HepG2 (cell line): ENCODE data around the gene RAB3D. TPM values are rescaled to one million over a fixed set of nuclear protein-coding genes. Genes with fewer than 3 reads are reported as not detected.

Source experiments
- BORCS8-MEF2B ChIP-seq: sonication (generic); formaldehyde crosslinking; IDR thresholded peaks from 2 replicates; pipeline ENCODE4 v1.8.0; 2022; ENCODE audit warnings: mild to moderate bottlenecking, missing genetic modification reagents
- CEBPG ChIP-seq: IDR thresholded peaks from 2 replicates; pipeline ENCODE4 v1.6.1; 2016
- DRAP1 ChIP-seq: IDR thresholded peaks from 2 replicates; pipeline ENCODE4 v1.6.1; 2016; ENCODE audit warnings: missing genetic modification reagents, missing compliant biosample characterization
- ELF1 ChIP-seq: sonication (generic); formaldehyde crosslinking; IDR thresholded peaks from 2 replicates; pipeline ENCODE4 v1.4.0; 2020; ENCODE audit warnings: missing genetic modification reagents
- HDAC1 ChIP-seq: sonication (generic); formaldehyde crosslinking; IDR thresholded peaks from 2 replicates; pipeline ENCODE4 v1.5.1; 2020; ENCODE audit warnings: mild to moderate bottlenecking, missing genetic modification reagents
- HIC2 ChIP-seq: sonication (generic); formaldehyde crosslinking; IDR thresholded peaks from 2 replicates; pipeline ENCODE4 v1.9.0; 2022; ENCODE audit warnings: low read depth, missing genetic modification reagents
- KDM5A ChIP-seq: fragments of 200-600 bp; sonication (generic); IDR thresholded peaks from 2 replicates; pipeline ENCODE4 v1.7.0; 2018; ENCODE audit warnings: antibody characterized with exemption, mild to moderate bottlenecking, low read length, borderline replicate concordance
- NFE2L2 ChIP-seq: fragments of 150-350 bp; IDR thresholded peaks from 2 replicates; pipeline ENCODE4 v1.6.1; 2014; ENCODE audit warnings: low read length
- NFKB2 ChIP-seq: sonication (generic); formaldehyde crosslinking; IDR thresholded peaks from 2 replicates; pipeline ENCODE4 v1.4.0; 2020; ENCODE audit warnings: missing genetic modification reagents, borderline replicate concordance
- NFYB ChIP-seq: sonication (generic); formaldehyde crosslinking; IDR thresholded peaks from 2 replicates; pipeline ENCODE4 v1.4.0; 2020; ENCODE audit warnings: missing genetic modification reagents
- POGZ ChIP-seq: sonication (generic); formaldehyde crosslinking; IDR thresholded peaks from 2 replicates; pipeline ENCODE4 v1.4.0; 2020; ENCODE audit warnings: mild to moderate bottlenecking, missing genetic modification reagents
- SALL1 ChIP-seq: sonication (generic); formaldehyde crosslinking; IDR thresholded peaks from 2 replicates; pipeline ENCODE4 v1.8.0; 2022; ENCODE audit warnings: mild to moderate bottlenecking, missing genetic modification reagents
- SPEN ChIP-seq: sonication (generic); formaldehyde crosslinking; IDR thresholded peaks from 2 replicates; pipeline ENCODE4 v1.5.1; 2020; ENCODE audit warnings: low read depth, mild to moderate bottlenecking, missing genetic modification reagents
- TFAP4 ChIP-seq: sonication (generic); IDR thresholded peaks from 2 replicates; pipeline ENCODE4 v1.6.1; 2016; ENCODE audit warnings: low read depth, borderline replicate concordance
- TIGD3 ChIP-seq: sonication (generic); formaldehyde crosslinking; IDR thresholded peaks from 2 replicates; pipeline ENCODE4 v1.5.1; 2020; ENCODE audit warnings: mild to moderate bottlenecking, missing genetic modification reagents, borderline replicate concordance
- ZBTB25 ChIP-seq: IDR thresholded peaks from 2 replicates; pipeline ENCODE4 v1.6.1; 2018; ENCODE audit warnings: missing genetic modification reagents
- ZC3H13 ChIP-seq: sonication (generic); formaldehyde crosslinking; IDR thresholded peaks from 2 replicates; pipeline ENCODE4 v1.8.1; 2023; ENCODE audit warnings: mild to moderate bottlenecking, missing genetic modification reagents, moderate library complexity
- ZFX ChIP-seq: sonication (generic); formaldehyde crosslinking; IDR thresholded peaks from 2 replicates; pipeline ENCODE4 v1.4.0; 2020; ENCODE audit warnings: mild to moderate bottlenecking, low read depth, missing genetic modification reagents, moderate library complexity
- ZNF574 ChIP-seq: sonication (generic); formaldehyde crosslinking; IDR thresholded peaks from 2 replicates; pipeline ENCODE4 v1.4.0; 2020; ENCODE audit warnings: missing genetic modification reagents
- ZNF761 ChIP-seq: sonication (generic); formaldehyde crosslinking; conservative IDR thresholded peaks from 2 replicates; pipeline ENCODE4 v1.4.0; 2020; ENCODE audit warnings: mild to moderate bottlenecking, missing genetic modification reagents
- ZSCAN25 ChIP-seq: sonication (generic); formaldehyde crosslinking; IDR thresholded peaks from 2 replicates; pipeline ENCODE4 v1.8.0; 2022; ENCODE audit warnings: mild to moderate bottlenecking, missing genetic modification reagents
- polyA plus RNA-seq, 8 experiments: library from polyadenylated mRNA; depleted of rRNA in 3 of 8; stranded (reverse) in 7 of 8; unstranded in 1 of 8; fragments of >200 nt; fragmentation: Illumina TruSeq in 4 of 8; extraction: Trizol in 4 of 8; gene quantifications; 2 replicates each; pipeline versions ENCODE4 v1.2.1 to v1.2.3, GENCODE V29; 2011 to 2016; ENCODE audit warnings: low read depth in 4 of 8, missing spikeins in 1 of 8, mixed read lengths in 1 of 8; ENCODE audit not compliant: insufficient read depth in 1 of 8
- total RNA-seq, 5 experiments: library from RNA; depleted of rRNA; stranded (reverse); fragments of >200 nt; fragmentation: Illumina TruSeq; extraction: Trizol; gene quantifications; 2 replicates each; pipeline ENCODE4 v1.2.3, GENCODE V29; 2016; ENCODE audit warnings: low read depth in 1 of 5

The RAB3D gene
- total and polyA plus RNA-seq, 2 of the 13 experiments (the other 11 are each of a cell fraction or from before 2014, with no cell fraction given), result 2.0 to 16.1 TPM

- TF ChIP-seq SPEN (peak; percentile 33; the same call in 1 of the 2 replicates), ZBTB25 (CRISPR knock-in tag) (no peak), ELF1 (CRISPR knock-in tag) (peak; percentile 77), ZFX (CRISPR knock-in tag) (peak; percentile 49; the same call in 1 of the 2 replicates), NFE2L2 (no peak), BORCS8-MEF2B (CRISPR knock-in tag) (peak; percentile 77; the same call in 1 of the 2 replicates), DRAP1 (CRISPR knock-in tag) (peak; percentile 78; the same call in 1 of the 2 replicates), TFAP4 (peak; percentile 90), ZNF761 (CRISPR knock-in tag) (0 out of 2 replicates have a peak, but pooled peaks have one; percentile 15), TIGD3 (CRISPR knock-in tag) (no peak), ZC3H13 (no peak), KDM5A (peak; percentile 38; the same call in 1 of the 2 replicates), HIC2 (CRISPR knock-in tag) (no peak), NFYB (CRISPR knock-in tag) (peak; percentile 92), SALL1 (CRISPR knock-in tag) (peak; percentile 56; the same call in 1 of the 2 replicates), POGZ (CRISPR knock-in tag) (no peak), CEBPG (CRISPR knock-in tag) (peak; percentile 78), HDAC1 (CRISPR knock-in tag) (peak; percentile 56), NFKB2 (CRISPR knock-in tag) (0 out of 2 replicates have a peak, but pooled peaks have one; percentile 12), ZSCAN25 (0 out of 2 replicates have a peak, but pooled peaks have one; percentile 9), ZNF574 (CRISPR knock-in tag) (0 out of 2 replicates have a peak, but pooled peaks have one; percentile 19)
These were observed 6.9 kb upstream of the RAB3D start, which contains the start of the genes CCDC159 and TMEM205 (continued) for GRCh38 chr19:11346104-11346940.
